Measurements from ENCODE around the gene CCDC71. TPM values are rescaled to one million over a fixed set of nuclear protein-coding genes. Genes with fewer than 3 reads are reported as not detected.

The CCDC71 gene
- total and polyA plus RNA-seq, 2 of the 13 experiments (the other 11 are each of a cell fraction or from before 2014, with no cell fraction given) = 9.7 to 14.3 TPM

DNA sequence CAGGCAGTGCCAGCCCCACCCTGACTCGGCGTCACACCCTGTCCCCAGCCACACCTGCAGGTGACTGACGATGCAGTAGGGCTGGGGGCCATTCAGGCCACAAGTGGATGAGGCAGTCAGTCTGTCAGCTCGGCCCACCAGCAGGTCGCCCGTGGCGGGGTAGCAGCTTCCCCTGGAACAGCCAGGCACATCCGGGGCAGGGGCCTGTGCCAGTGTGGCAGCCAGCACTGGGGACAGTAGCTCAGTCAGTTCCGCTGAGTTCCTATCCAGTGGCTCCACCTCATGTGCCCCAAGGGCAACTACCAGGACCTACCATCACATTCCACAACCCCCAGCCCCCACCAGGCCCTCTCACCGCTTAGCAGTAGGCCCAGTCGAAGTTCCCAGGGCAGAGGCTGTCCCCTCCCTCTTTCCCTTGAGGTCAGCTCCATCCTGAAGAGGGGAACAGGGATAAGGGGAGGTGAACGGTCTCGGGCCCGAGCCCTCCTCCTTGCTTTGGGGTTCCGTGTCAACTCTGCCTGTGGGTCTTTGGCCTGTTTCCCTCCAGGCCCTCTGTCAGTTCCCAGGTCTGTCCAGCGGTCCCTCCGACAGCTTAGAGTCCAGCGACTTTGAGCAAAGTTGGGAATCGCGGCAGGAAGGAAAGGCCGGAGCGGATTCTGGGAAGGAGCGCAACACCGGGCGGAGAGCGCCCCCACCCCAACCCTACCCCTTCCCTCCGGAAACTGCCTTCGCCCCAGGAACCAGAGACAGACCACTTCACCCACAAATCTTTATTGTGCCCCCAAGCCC, 33.5 kb downstream of the CCDC71 start, which contains the start of gene LAMB2 (continued):
- TF ChIP-seq ZNF747 (CRISPR knock-in tag; IDR thresholded peaks at IDR 0.05; ENCODE audit: borderline replicate concordance) = no peak
- no peak for TF ChIP-seq SP2 (CRISPR knock-in tag; IDR thresholded peaks at IDR 0.05)
- 0 out of 2 replicates have a peak, but pooled peaks have one; percentile 47 for TF ChIP-seq ZNF354B (CRISPR knock-in tag; IDR thresholded peaks at IDR 0.05)
- no peak for TF ChIP-seq SKI (IDR thresholded peaks at IDR 0.05; ENCODE audit: partially characterized antibody)
- TF ChIP-seq ZNF17 (CRISPR knock-in tag; IDR thresholded peaks at IDR 0.05) = no peak
- TF ChIP-seq MTF2 (CRISPR knock-in tag; IDR thresholded peaks at IDR 0.05; ENCODE audit: borderline replicate concordance) = no peak
- peak; percentile 68 for TF ChIP-seq YY1 (IDR thresholded peaks at IDR 0.05; ENCODE audit: insufficient read depth, insufficient replicate concordance, low read depth, low read length)
- TF ChIP-seq XBP1 (CRISPR knock-in tag; IDR thresholded peaks at IDR 0.05) = no peak; the same call in 1 of the 2 replicates
- TF ChIP-seq ZNF550 (CRISPR knock-in tag; IDR thresholded peaks at IDR 0.05; ENCODE audit: borderline replicate concordance) = no peak
- no peak for TF ChIP-seq CEBPB (IDR thresholded peaks at IDR 0.05; ENCODE audit: borderline replicate concordance, low read depth, low read length)
- peak; percentile 90 for TF ChIP-seq SAP130 (CRISPR knock-in tag; IDR thresholded peaks at IDR 0.05; ENCODE audit: low read depth)
- TF ChIP-seq ZBTB3 (CRISPR knock-in tag; IDR thresholded peaks at IDR 0.05; ENCODE audit: borderline replicate concordance, low read depth) = no peak; the same call in 1 of the 2 replicates
- TF ChIP-seq MLXIP (CRISPR knock-in tag; IDR thresholded peaks at IDR 0.05; ENCODE audit: borderline replicate concordance) = no peak
- peak; percentile 81 for TF ChIP-seq ZNF687 (CRISPR knock-in tag; IDR thresholded peaks at IDR 0.05)
- no peak for TF ChIP-seq SP140L (CRISPR knock-in tag; IDR thresholded peaks at IDR 0.05; ENCODE audit: borderline replicate concordance)

Data from HepG2 (cell line).